ENCODE measurements around the gene EGFL8. TPM values are rescaled to one million over a fixed set of nuclear protein-coding genes. Genes with fewer than 3 reads are reported as not detected.

The EGFL8 gene
- total and polyA plus RNA-seq, 9 of the 15 experiments (the other 6 are each of a cell fraction or from before 2014, with no cell fraction given): 2.2 to 47.4 (median 14.2) TPM

- TF ChIP-seq CREB5 (CRISPR knock-in tag; IDR thresholded peaks at IDR 0.05) (no peak), TFAM (CRISPR knock-in tag; conservative IDR thresholded peaks at IDR 0.05) (no peak), HNRNPL (IDR thresholded peaks at IDR 0.05; ENCODE audit: low read depth, low read length) (no peak; the same call in 1 of the 2 replicates), FOXM1 (IDR thresholded peaks at IDR 0.05; ENCODE audit: low read depth) (no peak; the same call in 1 of the 2 replicates), FOXM1 (CRISPR knock-in tag; IDR thresholded peaks at IDR 0.05; ENCODE audit: low read depth) (no peak), HNRNPH1 (optimal IDR thresholded peaks at IDR 0.05; ENCODE audit: low read depth, low read length) (no peak), PRDM10 (IDR thresholded peaks at IDR 0.05; ENCODE audit: partially characterized antibody) (peak; percentile 99), PTTG1 (tag; IDR thresholded peaks at IDR 0.05; ENCODE audit: low read depth) (no peak), ZNF407 (IDR thresholded peaks at IDR 0.05; ENCODE audit: low read depth) (no peak), PPARD (CRISPR knock-in tag; IDR thresholded peaks at IDR 0.05) (no peak), ZFPM2 (CRISPR knock-in tag; IDR thresholded peaks at IDR 0.05) (no peak; the same call in 1 of the 2 replicates), HES1 (IDR thresholded peaks at IDR 0.05; ENCODE audit: low read depth) (no peak), ZNF24 (IDR thresholded peaks at IDR 0.05) (0 out of 2 replicates have a peak, but pooled peaks have one; percentile 24)
Observed at GRCh38 chr6:32153564-32154513, 10.6 kb upstream of the EGFL8 start, which contains the start of gene PPT2 (continued).

Data from K562 (cell line).